ENCODE measurements around the gene MOBP. TPM values are rescaled to one million over a fixed set of nuclear protein-coding genes. Genes with fewer than 3 reads are reported as not detected.
A peak's percentile ranks its signal among the peaks of the same experiment; 100 is the strongest.

Gene MOBP
- total and polyA plus RNA-seq, 2 of the 4 experiments (the other 2 are of a cell fraction), result not detected

DNA sequence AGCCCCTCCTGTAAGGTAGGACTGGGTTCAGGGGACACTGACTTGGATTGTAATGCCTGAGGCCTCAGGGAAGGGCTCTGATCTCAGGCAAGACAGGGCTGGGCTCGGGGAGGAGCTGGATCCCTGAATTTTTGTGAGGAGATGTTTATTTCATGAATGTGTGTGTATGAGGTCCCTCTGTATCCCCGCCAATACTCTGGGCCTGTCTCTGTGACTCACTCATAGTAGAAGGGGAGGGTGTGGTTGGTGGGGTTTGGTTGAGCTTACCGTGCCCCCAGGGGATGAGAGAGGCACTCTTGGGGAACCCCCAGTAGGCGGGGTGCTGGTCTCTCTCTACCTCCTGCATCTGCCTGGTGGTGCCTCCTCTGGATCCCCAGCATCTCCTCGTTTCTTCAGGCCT lies 32.9 kb upstream of the MOBP start:
- H3K9me3 ChIP-seq (ENCODE audit: control insufficient read depth, insufficient read depth, low read length), result no peaks in the 10 kb centered on the region
- no peak overlapping the region for H3K18ac ChIP-seq (ENCODE audit: low read depth, low read length)
- H3K27ac ChIP-seq (ENCODE audit: insufficient read depth, low read length), result no peak overlapping the region
- H3K14ac ChIP-seq (replicated peaks; ENCODE audit: low read depth, low read length), result 0 out of 2 replicates have a peak overlapping the region, but pooled peaks have one; percentile 35
- TF ChIP-seq NFE2L2 (IDR thresholded peaks at IDR 0.05; ENCODE audit: low read depth, low read length), result no peak
- TF ChIP-seq RCOR1 (IDR thresholded peaks at IDR 0.05; ENCODE audit: insufficient replicate concordance, low read length), result no peak
- H3K4me2 ChIP-seq (ENCODE audit: low read depth, low read length), result no peak overlapping the region
- dilution Hi-C loops (cut with HindIII; ENCODE audit: low sequenced_read_pairs, unreplicated experiment), result no loop called here
- H3K4me3 ChIP-seq (ENCODE audit: insufficient read depth, low read depth, low read length), result no peak overlapping the region
- H3K9me1 ChIP-seq (ENCODE audit: insufficient read depth, low read length), result peaks cover 4% of the 10 kb centered on the region; the same call in 1 of the 2 replicates
- H2BK5ac ChIP-seq (ENCODE audit: low read depth, low read length, poor library complexity, severe bottlenecking), result no peak overlapping the region
- H4K8ac ChIP-seq (ENCODE audit: low read depth in 2 of 2, low read length in 2 of 2), result peak overlapping the region; percentile 70 to 86; a peak in 3 of 4 replicates
- H3K27me3 ChIP-seq (ENCODE audit: control insufficient read depth, insufficient read depth, low read length), result no peaks in the 10 kb centered on the region
- POLR2A ChIA-PET (ENCODE audit: unreplicated experiment), result no interaction called here
- H3K36me3 ChIP-seq (ENCODE audit: control insufficient read depth, insufficient read depth, low read length), result no peaks in the 10 kb centered on the region
- no peak overlapping the region for H2AK9ac ChIP-seq (replicated peaks; ENCODE audit: low read depth, low read length, poor library complexity)
- peak overlapping the region; percentile 68 for H2BK120ac ChIP-seq (ENCODE audit: low read depth, low read length)
- intact Hi-C loops (cut with micrococcal nuclease), result no loop called here
- no peaks in the 10 kb centered on the region for H4K20me1 ChIP-seq (ENCODE audit: insufficient read depth, low read length)
- no peak overlapping the region for H3K4ac ChIP-seq (ENCODE audit: low read depth, low read length)
- no peak overlapping the region for H2BK15ac ChIP-seq (ENCODE audit: low read depth, low read length)
- peak overlapping the region; percentile 93 for H2AFZ ChIP-seq (replicated peaks; ENCODE audit: low read length, poor library complexity)
- peak overlapping the region; percentile 71 for H4K5ac ChIP-seq (ENCODE audit: low read depth, low read length)
- H3K9ac ChIP-seq (ENCODE audit: low read depth, low read length), result no peak overlapping the region
- ATAC-seq (ENCODE audit: low read depth) (peak; percentile 50), DNase-seq (peak; percentile 27)
- H2AK5ac ChIP-seq (ENCODE audit: low read depth, low read length), result no peak overlapping the region
- H3K23ac ChIP-seq (ENCODE audit: low read depth, low read length), result no peak overlapping the region
- BruUV-seq (replicated peaks), result no TSS peak
- H2BK20ac ChIP-seq (ENCODE audit: low read depth, low read length), result 0 out of 2 replicates have a peak overlapping the region, but pooled peaks have one; percentile 17
- H3K56ac ChIP-seq (ENCODE audit: extremely low read depth, insufficient read depth, low read length), result no peak overlapping the region
- H4K91ac ChIP-seq (ENCODE audit: insufficient read depth, low read depth, low read length), result no peak overlapping the region
- no peaks in the 10 kb centered on the region for H3K79me1 ChIP-seq (ENCODE audit: low read depth in 1 of 2, low read length in 2 of 2)
- H3K4me1 ChIP-seq (ENCODE audit: control insufficient read depth, insufficient read depth, low read length), result peaks cover 5% of the 10 kb centered on the region
- no CpG with 5 or more reads among the region's 5 CpGs for WGBS, 2 experiments (ENCODE audit: extremely low coverage in 2 of 2, insufficient read length in 1 of 2)
- in situ Hi-C loops (cut with MboI; ENCODE audit: low sequenced_read_pairs), result no loop called here
- CTCF ChIA-PET, result interaction anchor here (1.3 kb wide), 1 partner anchor 13 kb away, joined by 5 read pairs; no protein-coding TSS in a partner anchor
